GM12891 (cell line): ENCODE results near the gene COL19A1.

Experiments
- POLR2A ChIP-seq: IDR thresholded peaks from 2 replicates; pipeline ENCODE4 v1.6.1; 2011; ENCODE audit warnings: low read depth, low read length, control low read depth
- POLR2AphosphoS5 ChIP-seq: IDR thresholded peaks from 2 replicates; pipeline ENCODE4 v1.6.1; 2011; ENCODE audit warnings: low read depth, low read length, control low read depth
- TAF1 ChIP-seq: IDR thresholded peaks from 2 replicates; pipeline ENCODE4 v1.6.1; 2011; ENCODE audit warnings: low read depth, low read length, control low read depth

- no peak for TF ChIP-seq TAF1
- TF ChIP-seq POLR2A: no peak
- no peak for TF ChIP-seq POLR2AphosphoS5
Observed at GRCh38 chr6:69848552-69848951, 17.8 kb upstream of the COL19A1 start.
